AG04449 (cell line): ENCODE results near the gene MYO7B.

Experiments
- CTCF ChIA-PET: fragments of 350-600 bp; formaldehyde crosslinking; extraction: SDS; loops from one replicate; lab custom pipeline; 2021; ENCODE audit warnings: antibody characterized with exemption; lab: Yijun Ruan, JAX
- POLR2A ChIA-PET: fragments of 400-600, 350-600 bp; formaldehyde crosslinking; extraction: SDS; loops from one replicate; lab custom pipeline; 2020; ENCODE audit warnings: antibody characterized with exemption, inconsistent platforms; lab: Yijun Ruan, JAX
- DNase-seq: peaks from one replicate; pipeline ENCODE4 v3.0.0-alpha.2; 2010; ENCODE audit warnings: low read depth, low spot score
- H3K4me3 ChIP-seq: 2 replicates; pipeline ENCODE4 v1.5.1; 2011; ENCODE audit warnings: low read depth, mild to moderate bottlenecking, control low read depth, low read length
- TF ChIP-seq, protein P1 (sequence below): IDR thresholded peaks from one replicate; pipeline ENCODE4 v1.5.1; 2011; ENCODE audit warnings: mild to moderate bottlenecking, moderate library complexity, low read length, control low read depth, inconsistent platforms; ENCODE audit not compliant: insufficient read depth; ENCODE audit errors: missing control alignments

Gene MYO7B

DNA sequence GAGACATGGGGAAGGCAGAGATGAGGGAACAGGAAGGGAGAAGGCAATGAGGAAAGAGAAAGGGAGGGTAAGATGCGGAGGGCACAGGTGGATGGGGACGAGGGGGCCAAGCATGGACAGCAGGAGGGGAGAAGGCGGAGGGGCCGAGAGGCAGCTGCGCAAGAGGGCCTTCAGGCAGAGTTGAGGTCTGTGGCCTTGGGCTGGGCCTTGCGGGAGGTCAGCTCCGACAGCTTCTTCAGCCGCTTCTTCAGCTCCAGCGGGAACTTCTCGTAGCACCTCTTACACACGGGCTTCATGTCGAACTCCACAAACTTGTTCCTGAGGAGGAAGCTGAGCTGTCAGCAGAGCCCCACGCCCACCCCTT, 103.6 kb downstream of the MYO7B start:
- H3K4me3 ChIP-seq: no peak overlapping the region
- CTCF ChIA-PET: interaction anchor here (1.2 to 6.2 kb wide), 8 partner anchors 9 to 315 kb away, joined by 3 to 44 read pairs (median 7); no protein-coding TSS in a partner anchor
- TF ChIP-seq, protein P1, sequence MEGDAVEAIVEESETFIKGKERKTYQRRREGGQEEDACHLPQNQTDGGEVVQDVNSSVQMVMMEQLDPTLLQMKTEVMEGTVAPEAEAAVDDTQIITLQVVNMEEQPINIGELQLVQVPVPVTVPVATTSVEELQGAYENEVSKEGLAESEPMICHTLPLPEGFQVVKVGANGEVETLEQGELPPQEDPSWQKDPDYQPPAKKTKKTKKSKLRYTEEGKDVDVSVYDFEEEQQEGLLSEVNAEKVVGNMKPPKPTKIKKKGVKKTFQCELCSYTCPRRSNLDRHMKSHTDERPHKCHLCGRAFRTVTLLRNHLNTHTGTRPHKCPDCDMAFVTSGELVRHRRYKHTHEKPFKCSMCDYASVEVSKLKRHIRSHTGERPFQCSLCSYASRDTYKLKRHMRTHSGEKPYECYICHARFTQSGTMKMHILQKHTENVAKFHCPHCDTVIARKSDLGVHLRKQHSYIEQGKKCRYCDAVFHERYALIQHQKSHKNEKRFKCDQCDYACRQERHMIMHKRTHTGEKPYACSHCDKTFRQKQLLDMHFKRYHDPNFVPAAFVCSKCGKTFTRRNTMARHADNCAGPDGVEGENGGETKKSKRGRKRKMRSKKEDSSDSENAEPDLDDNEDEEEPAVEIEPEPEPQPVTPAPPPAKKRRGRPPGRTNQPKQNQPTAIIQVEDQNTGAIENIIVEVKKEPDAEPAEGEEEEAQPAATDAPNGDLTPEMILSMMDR: no peak
- no peak for DNase-seq
- POLR2A ChIA-PET: no interaction called here

DNA sequence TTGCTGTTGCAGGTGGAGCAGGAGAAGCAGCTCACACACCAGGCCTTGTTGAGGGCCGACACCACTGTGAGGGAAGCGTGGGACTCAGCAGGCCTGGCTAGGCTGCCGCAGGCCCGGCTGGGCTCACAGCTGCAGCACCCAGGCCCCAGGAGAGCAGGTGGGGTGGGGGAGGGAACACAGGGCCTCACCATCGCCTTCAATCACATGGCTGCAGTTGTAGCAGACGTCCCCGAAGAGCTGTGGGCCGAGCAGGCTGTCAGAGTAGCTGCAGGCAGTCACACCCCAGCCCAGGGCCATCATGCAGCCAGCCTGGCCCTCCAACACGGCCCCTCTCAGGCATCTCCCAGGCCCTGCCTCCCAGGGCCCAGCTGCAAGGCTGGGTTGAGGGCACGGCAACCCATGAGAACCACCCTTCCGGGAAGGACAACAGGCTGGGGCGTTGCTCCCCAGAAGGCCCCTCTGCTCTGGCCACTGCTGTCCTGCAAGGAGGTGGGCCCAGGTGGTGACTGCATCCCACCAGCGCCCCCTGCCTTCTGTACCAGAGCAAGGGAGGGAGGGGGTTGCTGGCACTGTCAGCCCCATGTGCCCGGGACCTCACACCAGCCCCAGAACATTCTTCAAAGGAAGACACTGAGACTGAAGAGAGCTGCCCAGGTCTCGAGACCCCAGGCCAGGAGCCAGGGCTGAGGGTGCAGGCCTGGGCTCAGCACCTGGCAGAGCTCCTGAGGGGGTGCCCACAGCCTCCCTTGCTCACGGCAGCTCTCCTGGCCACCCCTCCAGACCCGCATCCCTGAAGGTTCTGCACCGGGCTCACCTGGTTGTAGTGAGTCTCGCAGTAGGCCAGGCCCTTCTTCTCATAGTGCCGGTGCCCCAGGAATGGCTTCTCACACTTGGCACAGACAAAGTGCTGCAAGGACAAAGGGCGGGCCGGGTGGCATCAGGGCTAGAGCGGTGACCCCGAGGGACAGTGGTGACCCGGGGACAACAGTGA, 104.9 kb downstream of the MYO7B start:
- TF ChIP-seq, protein P1: peak; percentile 28
- no peak for DNase-seq
- POLR2A ChIA-PET: no interaction called here
- H3K4me3 ChIP-seq: no peak overlapping the region
- CTCF ChIA-PET: interaction anchor here (1.1 to 6.2 kb wide), 7 partner anchors 8 to 55 kb away, joined by 3 to 44 read pairs (median 5); no protein-coding TSS in a partner anchor

DNA sequence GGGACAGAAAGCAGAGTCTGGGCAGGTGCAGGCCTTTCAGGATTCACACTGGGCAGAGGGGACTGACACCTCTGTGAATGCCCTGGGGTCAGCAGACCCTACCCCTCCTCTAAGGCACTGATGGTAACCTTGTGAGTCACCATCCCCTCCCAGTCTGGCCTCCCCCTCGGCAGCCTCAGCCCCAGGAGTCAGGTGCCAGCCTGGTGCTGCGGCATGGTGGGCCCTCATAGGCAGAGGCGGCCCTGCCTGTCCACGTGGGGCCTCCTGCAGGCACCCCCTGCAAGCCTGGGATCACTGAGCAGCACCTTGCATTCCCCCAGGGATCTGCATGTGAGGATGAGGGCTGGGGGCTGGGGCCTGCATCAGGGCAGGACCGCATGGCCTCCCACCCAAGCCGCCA, 105.7 kb downstream of the MYO7B start:
- ChIA-PET CTCF (interaction anchor here (1.2 to 6.2 kb wide), 3 partner anchors 9 to 49 kb away, joined by 5 to 44 read pairs (median 10); no protein-coding TSS in a partner anchor), POLR2A (no interaction called here)
- no peak overlapping the region for H3K4me3 ChIP-seq
- DNase-seq: no peak
- TF ChIP-seq, protein P1: no peak

DNA sequence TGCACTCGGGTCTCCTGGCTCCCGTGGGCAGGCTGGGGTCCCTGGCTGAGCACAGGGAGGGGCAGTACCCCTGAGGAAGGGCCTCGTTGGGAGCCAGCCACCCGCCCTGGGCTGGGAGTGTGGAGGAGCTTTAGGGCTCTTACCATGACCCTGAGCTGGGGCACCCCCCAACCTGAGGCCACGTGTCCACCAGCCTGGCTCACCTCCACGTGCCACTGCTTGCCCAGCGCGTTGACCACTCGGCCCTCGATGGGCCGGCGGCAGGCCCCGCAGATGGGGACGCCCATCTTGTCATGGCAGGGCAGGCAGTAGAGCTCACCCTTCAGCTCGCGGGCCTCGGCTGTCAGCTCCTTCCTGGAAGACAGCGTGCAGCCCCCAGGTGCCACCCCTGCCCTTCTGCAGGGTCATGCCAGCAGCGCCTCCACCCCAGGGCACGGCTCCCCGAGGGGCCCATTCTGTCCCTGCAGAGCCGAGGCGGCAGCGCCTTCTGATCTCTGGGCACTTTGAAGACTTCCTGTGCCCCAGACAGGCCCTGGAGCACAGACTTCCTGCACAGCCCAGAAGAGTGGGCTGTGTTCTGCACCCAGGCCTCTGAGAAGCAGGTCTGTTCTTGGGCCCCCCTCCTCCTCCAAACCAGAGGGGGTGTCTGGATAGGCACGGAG, 106.5 kb downstream of the MYO7B start:
- no peak for DNase-seq

DNA sequence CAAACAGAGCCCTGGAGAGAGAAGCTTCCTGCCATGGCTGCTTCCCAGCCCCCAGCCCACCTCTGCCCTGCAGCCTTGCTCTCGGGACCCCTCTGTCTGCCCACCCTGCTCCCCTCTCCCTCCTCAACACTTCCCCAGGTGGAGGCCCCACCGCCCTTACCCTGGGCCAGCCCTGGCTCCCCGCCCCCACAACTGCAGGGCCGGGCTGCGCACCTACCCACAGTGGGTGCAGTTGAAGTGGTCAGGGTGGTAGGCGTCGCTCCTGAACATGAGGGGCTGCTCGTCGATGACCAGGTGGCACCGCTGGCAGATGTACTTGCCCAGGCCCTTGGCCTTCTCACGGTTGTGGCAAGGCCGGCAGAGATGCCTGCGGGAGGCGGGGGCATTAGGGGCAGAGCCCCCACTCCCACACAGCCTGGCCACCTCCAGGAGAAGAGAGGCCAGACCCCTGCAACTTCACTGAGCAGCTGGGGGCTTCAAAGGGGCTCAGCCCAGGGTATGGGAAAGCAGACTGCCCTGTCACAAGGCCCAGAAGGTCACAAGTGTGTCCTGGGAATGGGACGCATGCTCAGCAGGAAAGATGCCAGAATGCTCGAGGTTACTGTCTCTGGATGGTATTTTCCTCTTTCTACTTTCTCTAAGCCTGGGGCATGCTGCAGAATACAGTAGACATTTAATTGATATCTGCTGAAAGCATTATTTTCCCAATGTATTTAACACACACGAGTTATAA, 107.4 kb downstream of the MYO7B start:
- DNase-seq: no peak
- ChIA-PET POLR2A (no interaction called here), CTCF (interaction anchor here (1.2 kb wide), 1 partner anchor 51 kb away, joined by 4 read pairs; no protein-coding TSS in a partner anchor)
- no peak overlapping the region for H3K4me3 ChIP-seq
- TF ChIP-seq, protein P1: no peak

More for the DNA sequence above, 106.5 kb downstream of the MYO7B start:
- no peak overlapping the region for H3K4me3 ChIP-seq
- TF ChIP-seq, protein P1: no peak
- CTCF ChIA-PET: interaction anchor here (1.2 to 6.2 kb wide), 2 partner anchors 8 to 50 kb away, joined by 4 to 44 read pairs; no protein-coding TSS in a partner anchor
- POLR2A ChIA-PET: interaction anchor here (0.6 kb wide), 1 partner anchor 228 kb away, joined by 3 read pairs; no protein-coding TSS in a partner anchor
